ENCODE data around the gene PRKN.

- TF ChIP-seq CTCF (IDR thresholded peaks at IDR 0.05; ENCODE audit: low read depth, low read length) (no peak), POLR2A (IDR thresholded peaks at IDR 0.05; ENCODE audit: extremely low read depth, insufficient read length) (no peak)
Observed at GRCh38 chr6:161722394-161722793, 1005.2 kb downstream of the PRKN start.
